ENCODE results near the gene SRM.

The SRM gene

DNA sequence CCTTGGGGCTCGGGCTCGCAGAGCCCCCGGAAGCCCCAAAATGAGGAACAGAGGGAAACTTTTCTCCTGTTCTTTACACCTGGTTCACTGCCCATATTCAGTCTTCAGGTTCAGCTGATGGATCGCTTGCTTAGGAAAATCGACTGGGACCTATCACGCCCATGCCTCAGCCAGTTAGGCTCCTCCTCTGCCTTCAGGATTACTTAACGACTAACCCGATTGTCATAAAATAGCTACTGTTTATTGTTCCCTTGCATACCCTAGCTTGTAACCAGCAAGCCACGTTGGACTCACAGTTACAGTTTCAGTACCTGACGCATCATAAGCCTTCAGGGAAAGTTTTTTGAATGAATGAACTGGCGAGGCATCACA, 46.7 kb downstream of the SRM start:
- Histone ChIP-seq H3K27me3 (ENCODE audit: control insufficient read depth in 1 of 2, insufficient read depth in 1 of 2, low read length in 2 of 2) (no peaks in the 10 kb centered on the region), H3K79me1 (replicated peaks; ENCODE audit: low read length, poor library complexity, severe bottlenecking) (no peaks in the 10 kb centered on the region), H3K4me3 (ENCODE audit: insufficient read depth in 1 of 2, low read depth in 1 of 2, low read length in 2 of 2) (peak overlapping the region; percentile 92 to 95), H3K27ac (ENCODE audit: low read length, poor library complexity, severe bottlenecking) (no peak overlapping the region), H2AFZ (ENCODE audit: low read depth, low read length) (no peak overlapping the region), H3K4me2 (ENCODE audit: low read length, poor library complexity, severe bottlenecking) (peak overlapping the region; percentile 86), H2BK120ac (ENCODE audit: low read depth, low read length) (no peak overlapping the region), H3K4ac (ENCODE audit: low read depth in 1 of 2, low read length in 2 of 2) (no peak overlapping the region), H2AK5ac (ENCODE audit: low read length, severe bottlenecking) (no peak overlapping the region), H2BK5ac (ENCODE audit: low read depth, low read length, poor library complexity, severe bottlenecking) (no peak overlapping the region), H4K91ac (ENCODE audit: low read length) (no peak overlapping the region), H2BK12ac (ENCODE audit: low read length in 2 of 2) (no peak overlapping the region), H3K23ac (ENCODE audit: low read length in 2 of 2) (no peak overlapping the region), H3K9ac (ENCODE audit: low read length) (peak overlapping the region; percentile 96), H3K9me3 (ENCODE audit: control insufficient read depth, low read length) (no peaks in the 10 kb centered on the region), H3K36me3 (ENCODE audit: control insufficient read depth in 1 of 2, insufficient read depth in 2 of 2, low read depth in 1 of 2, low read length in 2 of 2) (peaks cover 27 to 43% of the 10 kb centered on the region in 2 experiments), H3K4me1 (ENCODE audit: control insufficient read depth, insufficient read depth, low read depth, low read length) (peaks cover 4% of the 10 kb centered on the region), H3K14ac (ENCODE audit: low read length in 2 of 2) (no peak overlapping the region), H4K8ac (ENCODE audit: low read length) (no peak overlapping the region), H2BK15ac (ENCODE audit: low read depth, poor library complexity, severe bottlenecking) (no peak overlapping the region), H3K18ac (ENCODE audit: low read depth in 1 of 2, low read length in 2 of 2) (no peak overlapping the region)
- WGBS, result 3% methylated on average over 11 of the region's 11 CpGs
- DNase-seq, result peak; percentile 66

DNA sequence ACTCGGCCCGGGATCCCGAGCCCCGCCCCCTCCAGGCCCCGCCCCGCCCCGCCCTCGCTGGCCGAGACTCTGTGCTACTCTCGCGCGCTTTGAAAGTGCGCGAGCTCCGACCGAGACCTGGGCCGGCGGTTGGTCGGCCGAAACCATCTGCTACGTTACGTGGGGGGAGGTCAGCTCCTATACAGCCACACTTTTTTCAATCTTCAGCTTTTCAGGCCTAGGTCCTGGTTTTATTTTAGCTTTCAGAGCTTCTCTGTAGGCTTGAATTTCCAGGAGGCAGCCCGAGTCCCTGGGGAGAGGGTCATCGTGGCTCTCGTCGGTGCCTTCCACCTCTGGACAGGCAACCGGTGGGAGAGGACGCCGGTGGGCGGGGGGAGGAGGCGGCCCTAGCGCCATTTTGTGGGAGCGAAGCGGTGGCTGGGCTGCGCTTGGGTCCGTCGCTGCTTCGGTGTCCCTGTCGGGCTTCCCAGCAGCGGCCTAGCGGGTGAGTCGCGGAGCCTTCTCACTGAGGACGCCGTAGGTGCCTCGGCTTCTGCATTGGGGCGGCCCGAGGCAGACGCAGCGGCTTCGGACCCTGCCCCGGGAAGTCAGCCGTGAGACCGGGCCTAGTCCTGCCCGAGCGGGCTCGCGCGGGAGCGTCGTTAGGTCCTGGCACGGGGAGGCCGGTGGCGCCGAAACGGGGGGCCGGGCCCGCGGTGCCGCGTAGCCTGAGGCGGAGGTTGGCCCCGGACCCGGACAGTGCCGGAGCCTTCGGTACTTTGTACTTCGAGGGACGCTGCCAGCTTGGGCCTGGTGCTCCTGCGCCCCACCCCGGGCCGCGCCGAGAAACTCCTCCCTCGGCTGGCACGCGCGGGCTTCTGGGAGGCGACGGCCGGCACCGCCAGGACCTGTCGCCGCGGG, 47.3 kb downstream of the SRM start, which contains the start of gene TARDBP:
TSS of gene TARDBP (plus strand) at position 395 of the 900 bp plus-strand sequence. CDS start 1,074 bp downstream, outside the sequence.
- H3K4me2 ChIP-seq (ENCODE audit: low read length, poor library complexity, severe bottlenecking), result peak within 1 kb of the TSS; percentile 86
- peak within 1 kb of the TSS in 1 of 2 experiments; percentile 96 for H3K23ac ChIP-seq (ENCODE audit: low read length in 2 of 2)
- peak within 1 kb of the TSS; percentile 89 for H2BK15ac ChIP-seq (ENCODE audit: low read depth, poor library complexity, severe bottlenecking)
- no peaks in the 10 kb centered on the region for H3K9me3 ChIP-seq (ENCODE audit: control insufficient read depth, low read length)
- H3K4me1 ChIP-seq (ENCODE audit: control insufficient read depth, insufficient read depth, low read depth, low read length), result peaks cover 4% of the 10 kb centered on the region
- DNase-seq, result peak; percentile 94
- H4K8ac ChIP-seq (ENCODE audit: low read length), result peak within 1 kb of the TSS; percentile 100
- H3K27me3 ChIP-seq (ENCODE audit: control insufficient read depth in 1 of 2, insufficient read depth in 1 of 2, low read length in 2 of 2), result no peaks in the 10 kb centered on the region
- H4K91ac ChIP-seq (ENCODE audit: low read length), result peak within 1 kb of the TSS; percentile 94
- peak within 1 kb of the TSS; percentile 55 for H2AFZ ChIP-seq (ENCODE audit: low read depth, low read length)
- WGBS, result 1% methylated on average over 80 of the region's 94 CpGs
- H3K14ac ChIP-seq (ENCODE audit: low read length in 2 of 2), result peak within 1 kb of the TSS in 1 of 2 experiments; percentile 96
- peak within 1 kb of the TSS; percentile 92 for H2BK5ac ChIP-seq (ENCODE audit: low read depth, low read length, poor library complexity, severe bottlenecking)
- H2AK5ac ChIP-seq (ENCODE audit: low read length, severe bottlenecking), result peak within 1 kb of the TSS; percentile 77
- peak within 1 kb of the TSS; percentile 69 for H2BK120ac ChIP-seq (ENCODE audit: low read depth, low read length)
- peak within 1 kb of the TSS; percentile 92 to 95 for H3K4me3 ChIP-seq (ENCODE audit: insufficient read depth in 1 of 2, low read depth in 1 of 2, low read length in 2 of 2)
- H3K79me1 ChIP-seq (replicated peaks; ENCODE audit: low read length, poor library complexity, severe bottlenecking), result no peaks in the 10 kb centered on the region
- H2BK12ac ChIP-seq (ENCODE audit: low read length in 2 of 2), result peak within 1 kb of the TSS in 1 of 2 experiments; percentile 74
- H3K18ac ChIP-seq (ENCODE audit: low read depth in 1 of 2, low read length in 2 of 2), result peak within 1 kb of the TSS; percentile 98 to 99
- H3K36me3 ChIP-seq (ENCODE audit: control insufficient read depth in 1 of 2, insufficient read depth in 2 of 2, low read depth in 1 of 2, low read length in 2 of 2), result peaks cover 25 to 40% of the 10 kb centered on the region in 2 experiments
- peak within 1 kb of the TSS; percentile 92 to 98 for H3K4ac ChIP-seq (ENCODE audit: low read depth in 1 of 2, low read length in 2 of 2)
- H3K27ac ChIP-seq (ENCODE audit: low read length, poor library complexity, severe bottlenecking), result peak within 1 kb of the TSS; percentile 96
- peak within 1 kb of the TSS; percentile 96 for H3K9ac ChIP-seq (ENCODE audit: low read length)

All from mesenchymal stem cell (in vitro differentiated cells and primary cell).